Activated CD4-positive, CD25-positive, alpha-beta regulatory T cell (primary cell): ENCODE data around the gene SPARCL1.

Source experiments
- DNase-seq, 4 experiments: peaks; one replicate each; lab custom pipeline; 2025; lab: John Stamatoyannopoulos, UW

Gene SPARCL1

GRCh38 chr4:87540146-87541058 is 11.2 kb upstream of the SPARCL1 start:
- no peak for DNase-seq

DNA sequence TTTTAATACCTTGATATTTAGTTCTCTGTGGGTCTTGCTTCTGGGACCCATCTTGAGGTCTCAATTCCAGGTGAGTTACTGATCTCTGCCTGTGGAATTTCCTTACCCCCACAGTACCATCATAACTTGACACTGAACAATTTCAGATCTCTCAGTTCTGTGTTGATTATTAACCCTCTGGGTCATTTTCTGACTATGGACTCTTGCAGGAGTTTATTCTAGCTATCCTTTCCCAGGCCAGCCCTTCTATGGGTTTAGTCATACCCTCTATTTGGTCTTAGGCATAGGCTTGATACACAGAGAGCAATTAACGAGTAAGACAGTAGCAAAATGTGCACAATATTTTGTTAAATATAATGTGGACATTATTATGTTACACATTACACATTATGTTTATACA is 3.7 kb upstream of the SPARCL1 start:
- no peak for DNase-seq

DNA sequence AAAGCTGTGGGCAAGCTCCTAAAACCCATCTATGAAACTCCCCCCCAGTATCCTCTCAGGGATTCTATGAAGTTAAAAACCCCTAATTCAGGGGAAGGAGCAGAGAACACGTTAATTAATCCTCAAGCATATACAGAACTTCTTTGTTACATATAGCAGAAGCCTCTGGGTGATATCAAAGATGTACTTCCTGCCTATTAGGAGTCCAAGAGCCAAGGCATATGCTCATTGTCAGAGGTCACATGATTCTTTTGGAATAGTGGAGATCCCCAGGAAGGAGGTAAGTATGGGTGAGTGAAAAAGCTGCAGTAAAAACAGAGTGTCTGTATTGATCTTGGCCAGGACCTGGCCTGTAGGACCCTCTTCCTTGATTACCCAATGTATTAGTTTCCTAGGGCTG is 2.9 kb upstream of the SPARCL1 start:
- no peak for DNase-seq

GRCh38 chr4:87531621-87532020 is 2.4 kb upstream of the SPARCL1 start:
- no peak for DNase-seq

DNA sequence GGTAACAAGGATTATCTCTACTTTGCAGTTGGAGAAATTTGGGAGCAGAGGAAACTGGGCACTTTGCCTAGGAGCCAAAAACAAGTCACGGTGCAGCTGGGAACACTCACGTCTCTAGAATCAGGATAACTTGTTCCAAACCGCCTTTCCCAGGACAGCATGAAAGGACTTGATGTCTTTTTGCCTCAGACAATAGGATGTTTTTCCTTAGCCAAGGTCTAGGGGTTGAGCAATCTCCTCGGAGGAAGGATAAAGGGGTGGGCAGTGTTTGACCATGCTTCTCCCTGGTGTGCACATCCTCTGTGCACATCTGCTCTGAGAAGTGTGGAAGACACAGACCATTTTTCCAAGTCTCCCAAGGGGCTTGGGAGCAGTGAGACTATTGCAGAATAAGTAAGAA is 1.7 kb upstream of the SPARCL1 start:
- DNase-seq: no peak

DNA sequence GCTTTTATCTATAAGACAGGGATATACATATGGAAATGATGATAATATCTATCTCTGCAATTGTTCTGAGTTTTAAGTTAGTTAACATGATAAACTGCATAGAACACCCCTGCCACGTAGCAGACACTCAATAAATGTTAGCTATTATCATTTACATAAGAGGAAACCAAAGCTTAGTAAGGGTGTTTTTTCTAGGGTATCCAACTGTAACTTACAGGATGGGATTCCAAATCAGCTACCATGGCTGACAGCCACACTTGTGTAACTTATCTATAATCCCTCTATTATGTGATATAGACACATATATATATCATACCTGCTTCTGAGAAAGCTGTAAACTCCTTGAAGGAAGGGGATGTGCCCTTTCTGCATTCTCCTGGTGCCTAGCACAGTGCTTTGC is 1.1 kb upstream of the SPARCL1 start:
- no peak for DNase-seq

DNA sequence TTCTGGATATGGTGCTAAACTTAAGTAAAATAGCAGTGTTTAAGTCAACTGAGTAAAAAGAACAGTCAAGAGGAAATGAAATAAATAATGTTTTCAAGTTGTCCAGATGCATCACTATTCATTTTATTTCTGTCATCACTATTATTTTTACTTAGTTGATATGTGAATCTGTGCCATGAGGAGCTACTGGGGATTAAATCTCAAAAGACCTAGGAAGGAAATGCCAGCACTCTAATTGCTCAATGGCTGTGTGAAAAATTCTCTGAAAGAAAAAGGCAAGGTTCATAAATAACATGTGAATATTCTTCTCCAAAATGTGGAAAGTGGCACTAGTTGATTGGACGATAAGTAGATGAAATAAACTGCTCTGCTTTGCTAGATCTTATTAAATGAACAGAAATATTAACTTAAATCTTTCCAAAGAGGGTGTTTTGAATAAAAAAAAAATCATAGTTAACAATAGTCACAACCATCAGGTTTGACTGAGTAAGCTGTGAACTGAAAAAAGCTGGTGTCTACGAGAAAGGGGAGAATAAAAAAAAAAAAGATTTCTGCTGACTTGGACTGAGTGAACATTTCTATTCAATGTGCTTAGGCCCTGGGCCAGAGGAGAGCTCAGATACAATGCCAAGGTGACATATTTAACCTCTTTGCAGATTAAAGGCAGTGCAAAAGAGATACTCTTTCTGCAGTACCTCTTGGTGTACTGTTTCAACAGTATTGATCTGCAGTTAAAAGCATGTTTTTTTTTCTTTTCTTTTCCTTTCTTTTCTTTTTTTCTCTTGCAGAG is 1.6 kb downstream of the SPARCL1 start:
- DNase-seq: no peak

DNA sequence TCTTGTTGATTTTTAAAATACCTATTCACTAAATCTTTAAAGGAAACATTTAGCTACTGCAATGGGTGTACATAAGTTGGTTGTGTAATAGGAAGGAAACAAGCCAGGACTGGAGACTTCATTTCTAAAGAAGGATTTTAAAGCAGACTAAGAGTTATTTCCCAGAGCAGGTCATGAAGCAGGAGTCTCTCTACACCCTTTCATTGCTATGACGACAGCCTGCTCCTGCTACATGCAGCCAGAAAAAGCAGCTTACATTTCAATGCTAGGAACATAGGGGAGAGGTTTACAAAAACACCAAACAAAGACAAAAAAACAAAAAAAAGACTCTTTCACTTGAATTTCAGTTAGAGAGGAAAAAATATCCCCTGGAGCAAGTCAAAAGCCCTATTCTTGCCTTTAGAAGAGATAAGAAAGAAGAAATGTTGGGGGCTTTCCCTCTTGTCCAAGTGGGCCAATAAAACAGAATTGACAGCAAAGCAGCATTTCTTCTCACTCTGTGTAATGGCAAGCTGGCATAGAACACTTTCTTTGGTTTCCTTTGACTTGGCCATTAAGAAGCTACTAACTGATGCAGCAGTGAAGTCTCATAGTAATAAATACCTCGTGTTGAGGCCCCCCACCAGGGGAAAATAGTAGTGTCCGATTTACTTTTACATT is 3.4 kb downstream of the SPARCL1 start:
- no peak for DNase-seq

- DNase-seq: no peak
Measured at GRCh38 chr4:87524456-87524855, 4.7 kb downstream of the SPARCL1 start.

DNA sequence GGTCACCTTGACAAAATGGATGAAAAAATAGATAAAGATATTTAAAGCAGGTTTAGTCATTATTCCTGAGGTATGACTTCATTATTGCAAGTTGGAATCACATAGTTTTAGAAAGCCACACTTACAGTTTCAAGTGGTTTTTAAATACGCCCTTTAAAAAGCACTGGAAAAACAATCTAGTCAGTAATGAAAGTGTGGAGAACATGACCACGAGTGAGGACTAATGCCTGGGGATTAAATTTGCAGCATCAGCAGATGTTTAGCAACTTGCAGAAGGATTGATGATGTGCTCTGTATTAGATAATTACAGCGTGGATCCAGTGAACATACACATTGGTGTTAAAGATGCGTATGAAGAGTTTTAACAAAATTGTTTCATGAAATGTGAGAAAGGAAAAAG is 5.9 kb downstream of the SPARCL1 start:
- DNase-seq: no peak

GRCh38 chr4:87521757-87522374 is 7.3 kb downstream of the SPARCL1 start:
- no peak for DNase-seq

- no peak for DNase-seq
Measured at GRCh38 chr4:87521319-87521718, 7.9 kb downstream of the SPARCL1 start.

DNA sequence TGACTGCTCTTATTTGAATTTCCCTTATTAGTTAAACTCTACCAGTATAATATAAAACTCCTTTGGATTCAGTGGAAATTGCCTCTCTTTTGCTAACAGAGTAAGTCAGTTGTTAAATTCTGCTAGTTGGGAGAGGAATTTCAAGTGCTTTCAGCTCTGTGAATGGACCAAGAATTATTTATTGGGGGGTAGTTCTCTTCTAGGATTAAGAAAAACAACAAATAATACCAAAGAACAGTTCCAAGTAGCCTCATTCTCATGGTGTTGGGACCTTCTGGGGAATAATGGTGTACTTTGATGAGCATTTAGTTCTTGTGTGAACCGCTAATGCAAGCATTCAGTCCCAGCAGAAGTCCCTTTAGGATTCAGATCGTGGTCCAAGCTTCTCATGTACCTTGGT is 11.6 kb downstream of the SPARCL1 start:
- DNase-seq: no peak

DNA sequence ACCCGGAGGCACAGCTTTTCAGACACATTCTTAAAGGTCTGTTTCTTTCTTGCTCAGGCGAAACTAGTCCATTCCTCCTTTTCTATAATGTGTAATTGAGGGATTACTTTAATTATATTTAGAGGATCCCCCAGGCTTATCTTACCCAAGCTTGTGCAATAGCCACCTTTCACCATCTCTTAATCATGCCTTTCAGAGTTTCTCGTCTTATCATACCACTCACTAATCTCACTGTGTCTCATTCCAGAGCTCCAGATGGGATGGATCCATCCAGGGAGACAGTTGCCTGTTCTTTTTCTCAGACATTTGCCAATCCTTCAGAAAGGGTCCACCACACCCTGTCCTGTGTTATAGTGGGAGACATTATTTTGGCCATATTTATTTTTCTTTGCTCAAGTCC is 12.5 kb downstream of the SPARCL1 start:
- no peak for DNase-seq

- no peak for DNase-seq
Measured at GRCh38 chr4:87512400-87512799, 16.8 kb downstream of the SPARCL1 start.

DNA sequence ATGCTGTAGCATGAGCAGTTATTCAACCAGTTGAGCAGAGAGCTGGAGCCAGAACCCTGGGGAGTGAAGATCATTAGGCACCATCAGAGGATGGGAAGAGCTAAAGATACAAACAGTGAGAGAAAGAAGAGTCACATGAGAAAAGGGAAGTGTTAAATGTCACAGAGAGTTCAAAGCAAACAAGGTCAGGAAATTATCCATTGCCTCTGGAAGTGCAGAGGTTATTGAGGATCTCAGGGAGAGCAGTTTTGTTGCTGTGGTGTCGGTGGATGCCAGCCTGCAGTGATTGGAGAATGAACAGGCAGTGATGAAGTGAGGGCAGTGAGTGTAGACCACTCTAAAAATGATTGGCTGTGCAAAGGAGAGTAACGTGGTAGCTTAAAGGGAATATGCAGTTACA is 17.7 kb downstream of the SPARCL1 start:
- no peak for DNase-seq

- no peak for DNase-seq
Measured at GRCh38 chr4:87510747-87511146, 18.4 kb downstream of the SPARCL1 start.

- no peak for DNase-seq
Measured at GRCh38 chr4:87506974-87507701, 22.0 kb downstream of the SPARCL1 start.

DNA sequence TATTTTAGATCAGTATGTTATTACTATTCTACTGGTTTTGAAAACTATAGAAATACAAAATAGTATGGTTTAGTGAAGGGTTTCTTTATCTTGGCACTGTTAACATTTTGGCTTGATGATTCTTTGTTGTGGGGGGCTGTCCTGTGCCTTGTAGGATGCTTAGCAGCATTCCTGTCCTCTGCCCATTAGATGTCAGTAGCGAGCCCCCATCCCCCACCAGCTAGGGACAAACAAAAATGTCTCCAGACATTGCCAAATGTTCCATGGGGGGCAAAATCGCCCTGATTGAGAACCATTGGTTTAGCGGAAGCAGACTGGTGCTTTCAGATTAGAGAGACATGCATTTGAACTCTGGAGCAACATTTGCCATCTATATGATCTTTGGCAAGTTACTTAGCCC is 23.3 kb downstream of the SPARCL1 start:
- no peak for DNase-seq

DNA sequence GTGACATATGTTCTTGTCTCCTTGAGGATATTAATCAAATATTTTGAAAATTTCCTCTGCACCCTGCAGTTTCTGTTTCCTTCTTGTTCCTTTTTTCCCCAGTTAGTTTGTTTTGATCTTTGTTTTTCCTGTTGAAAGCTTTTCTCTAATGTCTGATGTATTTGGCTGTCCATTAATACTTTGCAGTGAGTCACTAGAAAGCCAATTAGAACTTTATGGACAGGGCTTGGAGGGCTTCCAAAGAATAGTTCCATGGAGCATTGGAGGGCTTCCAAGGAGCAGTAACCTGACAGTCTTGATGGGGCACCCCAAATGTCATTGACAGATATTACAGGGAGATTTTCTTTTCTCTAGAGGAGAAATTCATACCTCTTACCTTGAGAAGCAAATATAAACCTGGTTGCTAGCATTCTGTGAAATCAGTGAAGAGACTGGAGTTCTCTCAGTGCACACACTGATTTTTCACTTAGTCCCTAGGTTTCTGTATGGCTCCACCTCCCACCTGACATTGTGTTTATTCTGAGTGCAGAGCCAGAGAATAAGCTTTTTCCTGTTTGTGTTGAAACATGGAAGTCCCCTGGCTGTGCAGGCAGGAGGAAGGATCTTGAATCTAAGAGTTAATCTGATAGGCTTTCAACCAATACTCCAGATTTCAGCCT is 26.5 kb downstream of the SPARCL1 start:
- DNase-seq: no peak

DNA sequence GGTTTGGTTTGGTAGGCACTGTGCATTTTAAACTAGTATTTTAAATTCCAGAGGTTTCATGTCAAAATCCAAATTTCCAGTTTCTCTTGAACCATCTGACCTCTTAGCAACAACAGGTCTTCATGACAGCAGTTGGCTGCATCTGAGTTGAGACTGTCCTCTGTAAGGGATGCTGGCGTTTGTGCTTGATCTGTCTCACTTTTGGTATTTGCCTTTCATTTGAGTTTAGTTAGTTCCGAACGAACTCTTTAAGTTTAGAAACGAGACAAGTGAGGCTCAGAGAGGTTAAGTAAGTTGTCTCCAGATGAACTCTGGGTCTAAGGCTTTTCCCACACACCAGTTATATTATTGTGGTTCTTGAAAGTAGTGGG is 29.1 kb downstream of the SPARCL1 start:
- DNase-seq: no peak
